Left forelimb (tissue), 1 donor: ENCODE measurements around the gene SLC25A33.
"Not testable (repeated sequence)": the region's sequence is repeated elsewhere in the genome, so short reads cannot be mapped to it uniquely, and the experiment has no call there.

Experiments
- DNase-seq: peaks from one replicate; pipeline ENCODE4 v3.0.0-alpha.2; 2018; ENCODE audit warnings: low spot score

The SLC25A33 gene

DNA sequence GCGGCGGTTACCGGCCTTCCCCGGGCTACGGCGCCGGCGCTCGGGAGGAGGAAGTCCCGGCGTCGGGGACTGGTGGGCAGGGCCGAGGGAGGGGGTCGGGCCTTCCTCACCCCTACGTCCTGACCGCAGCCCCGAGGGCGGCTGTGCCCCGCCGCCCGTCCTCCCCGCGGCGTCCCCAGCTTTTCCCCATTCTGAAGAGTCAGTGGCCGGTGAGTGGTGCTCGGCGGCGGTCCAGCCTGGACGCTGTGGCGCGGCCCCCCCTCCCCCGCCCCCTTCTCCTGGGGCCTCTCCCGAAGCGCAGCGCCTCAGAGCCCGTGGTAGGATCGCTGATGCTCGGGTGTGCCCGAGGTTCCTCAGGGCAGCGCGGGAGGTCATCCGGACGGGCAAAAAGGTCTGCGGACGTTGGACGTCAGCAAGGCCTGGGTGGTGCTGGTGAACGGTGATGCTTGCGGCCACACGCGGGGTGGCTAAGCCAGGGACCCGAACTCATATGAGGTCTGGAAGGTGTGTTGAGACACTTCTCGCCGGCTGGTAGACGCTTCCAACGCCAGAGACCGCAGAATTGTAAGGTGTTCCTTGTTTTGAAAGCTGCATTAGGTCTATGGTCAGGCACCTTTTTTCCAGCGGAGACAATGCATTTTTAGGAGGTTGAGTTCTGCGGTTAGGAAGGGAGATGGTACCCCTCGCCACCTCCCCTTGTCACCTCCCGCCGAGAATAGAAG, 725 bp downstream of the SLC25A33 start:
- DNase-seq = peak; percentile 77

DNA sequence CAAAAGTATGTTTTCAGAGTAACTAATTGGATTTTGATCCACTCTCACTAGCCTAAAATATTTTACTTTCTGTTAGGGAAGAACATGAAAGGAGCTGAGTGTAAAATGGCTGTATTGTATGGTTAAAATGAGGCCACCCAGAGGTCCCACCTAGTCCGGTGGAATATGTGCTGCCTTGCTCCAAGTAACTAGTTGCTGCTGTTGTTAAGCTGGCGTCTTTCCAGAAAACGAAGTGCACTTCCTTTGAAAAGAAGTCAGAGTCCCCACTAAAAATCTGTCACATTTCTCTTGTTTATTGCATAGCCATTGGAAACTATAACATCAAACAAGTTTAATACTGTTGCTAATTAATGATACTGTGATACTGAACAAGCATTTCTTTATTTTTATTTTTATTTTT, 3.2 kb downstream of the SLC25A33 start:
- DNase-seq = no peak

DNA sequence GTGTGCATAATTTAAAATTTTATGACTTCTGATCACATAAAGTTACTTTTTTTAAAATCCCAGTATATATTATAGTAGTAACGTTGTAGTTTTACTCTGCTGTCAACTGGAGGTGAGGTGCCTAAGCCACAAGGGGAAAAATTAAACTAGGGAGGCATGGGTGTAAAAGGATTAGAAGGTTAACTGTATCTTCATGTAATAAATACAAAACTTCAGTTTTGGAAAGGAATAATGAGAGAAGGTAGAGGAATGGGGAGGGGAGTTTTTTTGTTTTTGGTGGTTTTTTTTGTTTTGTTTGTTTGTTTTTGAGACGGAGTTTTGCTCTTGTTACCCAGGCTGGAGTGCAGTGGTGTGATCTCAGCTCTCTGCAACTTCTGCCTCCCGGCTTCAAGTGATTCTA, 5.7 kb downstream of the SLC25A33 start:
- no peak for DNase-seq

DNA sequence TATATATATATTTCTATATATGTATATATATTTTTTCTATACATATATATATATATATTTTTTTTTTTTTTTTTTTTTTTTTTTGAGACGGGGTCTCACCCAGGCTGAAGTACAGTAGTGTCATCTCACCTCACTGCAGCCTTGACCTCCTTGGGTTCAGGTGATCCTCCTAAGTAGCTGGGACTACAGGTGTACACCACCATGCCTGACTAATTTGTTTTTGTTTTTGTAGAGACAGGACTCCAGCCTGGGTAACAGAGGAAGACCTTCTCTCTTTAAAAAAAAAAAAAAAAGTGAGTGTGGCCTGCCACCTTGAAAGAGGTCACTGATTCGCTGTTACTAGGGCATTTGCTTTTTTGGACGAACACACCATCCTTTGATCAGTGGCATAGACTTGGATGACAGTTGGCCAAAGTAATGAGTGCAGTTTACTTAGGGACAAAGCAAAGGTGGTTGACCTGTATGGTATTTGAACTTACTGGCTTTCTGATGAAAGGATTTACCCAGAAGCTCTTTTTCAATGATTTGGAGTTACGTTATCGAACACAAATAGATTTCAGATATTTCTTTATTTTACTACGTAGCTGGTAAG, 10.8 kb downstream of the SLC25A33 start:
- DNase-seq = no peak

DNA sequence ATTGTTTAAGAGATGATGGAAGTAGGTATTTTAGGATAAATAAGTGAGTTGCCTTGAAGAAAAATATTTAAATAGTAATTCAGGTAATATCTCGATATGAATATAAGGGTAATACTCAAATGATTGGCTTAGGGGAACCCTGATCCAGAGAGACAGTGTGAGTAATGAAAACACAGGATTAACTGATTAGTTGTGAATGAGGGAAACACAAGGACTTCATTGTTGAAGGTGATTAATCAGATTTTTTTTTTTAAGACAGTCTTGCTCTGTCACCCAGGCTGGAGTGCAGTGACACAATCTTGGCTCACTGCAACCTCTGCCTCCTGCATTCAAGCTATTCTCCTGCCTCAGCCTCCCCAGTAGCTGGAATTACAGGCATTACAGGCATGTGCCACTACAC, 12.7 kb downstream of the SLC25A33 start:
- no peak for DNase-seq

DNA sequence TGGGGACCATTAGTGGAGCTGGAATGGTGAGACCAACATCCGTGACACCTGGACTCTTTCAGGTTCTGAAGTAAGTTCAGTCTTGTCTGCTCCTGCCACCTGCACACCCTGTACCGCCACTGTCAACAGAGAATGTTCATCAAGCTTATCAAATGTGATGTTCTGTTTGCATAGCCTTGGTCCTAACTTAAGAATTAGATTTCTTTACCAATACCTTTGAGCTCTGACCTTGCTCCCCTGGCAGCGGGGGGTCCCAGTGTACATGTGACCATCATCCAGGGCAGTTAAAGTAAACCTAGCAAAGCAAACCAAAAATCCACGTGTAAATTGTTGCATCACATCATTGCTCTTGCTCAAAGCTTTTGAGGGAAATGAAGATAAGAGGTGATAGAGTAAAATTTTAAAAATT, 14.5 kb downstream of the SLC25A33 start:
- no peak for DNase-seq

DNA sequence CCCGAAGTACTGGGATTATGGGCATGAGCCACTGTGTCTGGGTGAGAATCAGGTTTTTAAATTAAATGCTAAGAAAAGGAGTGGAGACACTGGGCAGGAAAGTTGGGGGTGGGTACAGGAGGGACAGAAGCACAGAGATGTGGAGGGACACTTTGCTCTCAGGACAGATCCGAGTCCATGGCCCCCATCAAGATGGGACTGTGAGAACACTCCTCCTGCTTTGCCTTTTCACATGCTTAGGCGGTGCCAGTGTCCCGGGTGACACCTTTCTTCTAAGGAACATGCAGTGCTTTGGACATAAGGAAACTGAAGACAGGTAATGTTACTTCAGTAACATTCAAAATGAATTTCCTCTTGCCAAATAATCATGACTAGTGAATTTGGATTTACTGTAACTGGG, 16.7 kb downstream of the SLC25A33 start:
- no peak for DNase-seq

DNA sequence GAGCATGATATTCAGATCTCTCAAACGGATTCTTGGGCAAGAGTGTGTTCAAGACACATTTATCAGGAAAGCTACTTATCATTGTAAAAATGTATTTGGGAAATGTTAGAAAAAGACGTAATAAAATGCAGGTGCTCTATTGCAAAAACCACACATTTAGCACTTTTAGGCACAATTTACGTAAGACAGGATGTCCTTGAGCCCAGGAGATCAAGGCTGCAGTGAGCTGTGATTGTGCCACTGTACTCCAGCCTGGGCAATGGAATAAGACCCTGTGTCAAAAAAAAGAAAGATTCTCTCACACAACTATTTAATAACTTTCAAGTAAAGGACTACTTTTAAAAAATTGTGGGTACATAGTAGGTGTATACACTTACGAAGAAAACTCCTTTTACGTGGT, 18.4 kb downstream of the SLC25A33 start:
- no peak for DNase-seq

DNA sequence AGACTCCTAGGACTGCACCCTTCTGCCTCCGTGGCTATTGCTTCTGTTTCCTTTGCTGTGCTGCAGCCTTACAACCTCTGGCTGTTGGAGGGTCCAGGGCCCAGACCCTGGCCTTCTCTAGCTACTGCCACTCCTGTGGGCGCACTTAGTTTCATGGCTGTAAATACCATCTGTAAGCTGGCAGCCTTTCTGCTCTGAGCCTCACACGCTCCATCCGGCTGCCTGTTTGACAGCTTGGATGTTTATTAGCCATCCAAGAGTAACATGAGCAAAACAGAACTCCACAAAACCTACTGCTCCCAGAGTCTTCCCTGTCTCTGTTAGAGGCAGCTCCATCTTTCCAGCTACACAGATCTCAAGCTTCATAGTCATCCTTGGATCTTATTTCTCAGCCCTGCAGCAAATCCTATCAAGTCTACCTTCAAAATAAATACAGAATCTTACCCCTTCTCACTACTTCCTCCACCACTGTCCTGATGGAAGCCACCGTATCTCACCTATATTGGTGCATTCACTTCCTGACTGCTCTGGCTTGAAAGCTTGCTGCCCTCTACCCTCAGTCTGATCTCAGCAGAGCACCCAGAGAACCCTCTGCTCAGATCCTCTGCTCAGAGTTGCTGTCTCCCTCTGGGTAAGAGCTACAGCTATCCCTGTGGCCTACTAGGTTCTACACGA, 19.1 kb downstream of the SLC25A33 start:
- DNase-seq = no peak

DNA sequence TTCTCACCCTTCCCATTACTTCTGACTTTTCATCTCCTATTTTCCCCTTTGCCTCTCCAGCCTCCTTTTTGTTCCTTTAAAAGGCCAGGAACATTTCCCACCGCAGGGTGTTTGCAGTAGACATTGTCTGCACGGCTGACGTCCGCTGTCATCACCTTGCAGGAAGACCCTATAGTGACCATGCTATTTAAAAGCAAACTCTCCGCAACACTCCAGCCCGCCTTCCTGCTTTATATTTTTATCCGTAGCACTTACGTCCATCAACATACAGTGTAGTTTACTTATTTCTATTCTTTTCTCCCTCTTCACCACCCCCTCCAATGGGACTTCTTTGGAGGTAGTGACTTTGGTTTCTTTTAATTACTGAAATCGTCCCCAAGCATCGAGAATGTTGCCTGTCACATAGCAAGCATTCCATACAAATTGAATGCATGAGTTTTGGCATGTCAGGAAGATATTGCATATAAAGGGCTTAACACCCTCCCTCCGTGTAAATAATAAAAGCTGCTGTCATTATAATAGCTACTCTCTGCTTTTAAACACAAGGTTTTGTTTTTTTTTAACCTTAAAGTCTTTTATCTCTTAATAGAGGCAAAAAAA, 19.8 kb downstream of the SLC25A33 start:
- no peak for DNase-seq

DNA sequence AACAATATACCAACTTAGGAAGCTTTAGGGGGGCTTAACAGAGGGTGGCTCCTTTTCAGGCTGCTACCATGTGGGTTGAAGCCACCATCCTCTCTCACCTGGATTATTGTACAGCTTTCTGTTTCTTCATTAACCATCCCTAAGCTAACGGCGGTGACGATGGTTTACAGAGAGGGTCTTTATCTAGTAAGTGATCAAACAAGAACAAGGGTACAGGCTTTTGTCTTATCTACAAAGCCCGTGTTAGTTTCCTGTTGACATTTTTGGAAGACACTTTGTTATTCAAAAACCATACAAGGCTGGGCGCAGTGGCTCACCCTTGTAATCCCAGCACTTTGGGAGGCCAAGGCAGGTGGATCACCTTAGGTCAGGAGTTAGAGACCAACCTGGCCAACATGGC, 20.4 kb downstream of the SLC25A33 start:
- DNase-seq = no peak

DNA sequence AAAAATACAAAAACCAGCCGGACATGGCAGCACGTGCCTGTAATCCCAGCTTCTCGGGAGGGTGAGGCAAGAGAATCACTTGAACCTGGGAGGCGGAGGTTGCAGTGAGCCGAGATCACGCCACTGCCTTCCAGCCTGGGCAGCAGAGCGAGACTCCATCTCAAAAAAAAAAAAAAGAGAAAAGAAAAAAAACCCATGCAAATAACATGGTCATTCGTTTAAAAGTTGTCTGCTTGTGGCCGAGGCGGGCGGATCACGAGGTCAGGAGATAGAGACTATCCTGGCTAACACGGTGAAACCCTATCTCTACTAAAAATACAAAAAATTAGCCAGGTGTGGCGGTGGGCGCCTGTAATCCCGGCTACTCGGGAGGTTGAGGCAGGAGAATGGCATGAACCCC, 20.8 kb downstream of the SLC25A33 start:
- DNase-seq = not testable (repeated sequence)

DNA sequence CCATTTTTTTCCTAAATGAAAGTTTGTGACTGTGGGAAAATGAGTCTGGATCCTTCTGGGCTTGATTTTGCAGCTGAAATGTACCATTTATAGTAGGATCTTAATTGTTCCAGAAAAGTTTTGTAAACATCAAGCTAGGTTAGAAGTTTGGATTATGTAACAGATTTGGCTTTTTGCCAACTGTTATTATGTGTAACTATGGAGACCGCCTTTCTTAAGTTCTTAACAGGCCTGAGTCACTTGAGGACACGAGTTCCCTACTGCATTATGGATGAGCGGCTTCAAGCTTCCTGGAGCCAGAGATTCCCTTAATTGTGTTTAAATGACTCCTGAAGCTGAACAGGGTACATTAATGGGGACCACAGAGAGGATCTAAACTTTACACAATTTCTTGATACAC, 22.2 kb downstream of the SLC25A33 start:
- DNase-seq = no peak

DNA sequence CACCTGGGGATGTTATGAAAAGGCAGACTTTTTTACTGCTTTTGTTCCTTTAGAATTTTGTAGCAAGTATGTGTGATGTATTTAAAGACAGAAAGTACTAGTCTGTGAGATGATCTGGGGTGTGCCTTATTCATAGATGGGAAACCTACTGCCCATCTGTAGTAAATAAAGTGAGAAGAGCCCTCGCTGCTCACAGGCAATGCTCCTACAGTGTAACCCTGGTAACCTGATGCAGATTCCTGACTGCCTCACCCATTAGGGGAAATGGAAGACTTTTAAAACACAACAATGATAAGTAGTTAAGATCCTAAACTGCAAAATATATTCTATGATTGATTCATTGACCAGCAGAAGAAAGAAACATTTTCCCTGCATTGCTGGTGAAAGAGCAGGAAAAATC, 30.0 kb downstream of the SLC25A33 start:
- DNase-seq = no peak

DNA sequence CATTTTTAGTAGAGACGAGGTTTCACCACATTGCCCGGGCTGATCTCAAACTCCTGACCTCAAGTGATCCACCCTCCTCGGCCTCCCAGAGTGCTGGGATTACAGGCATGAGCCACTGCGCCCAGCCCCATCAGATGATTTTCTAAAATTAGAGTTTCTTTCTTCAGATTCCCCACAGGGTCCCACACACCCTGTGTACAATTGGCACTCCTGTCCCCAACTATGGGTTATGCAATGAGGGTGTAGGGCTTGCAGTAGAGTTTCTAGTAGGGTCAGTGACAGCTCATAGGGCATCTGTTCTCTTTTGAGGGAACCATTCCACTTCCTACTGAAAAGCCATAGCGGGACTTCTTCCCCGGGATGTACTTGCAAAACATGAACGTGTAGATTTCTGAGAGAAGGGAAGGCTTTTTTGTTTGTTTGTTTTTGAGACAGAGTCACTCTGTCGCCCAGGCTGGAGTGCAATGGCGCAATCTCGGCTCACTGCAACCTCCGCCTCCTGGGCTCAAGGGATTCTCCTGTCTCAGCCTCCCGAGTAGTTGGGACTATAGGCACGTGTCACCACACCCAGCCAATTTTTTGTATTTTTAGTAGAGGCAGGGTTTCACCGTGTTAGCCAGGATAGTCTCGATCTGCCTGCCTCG, 31.7 kb downstream of the SLC25A33 start:
- not testable (repeated sequence) for DNase-seq

DNA sequence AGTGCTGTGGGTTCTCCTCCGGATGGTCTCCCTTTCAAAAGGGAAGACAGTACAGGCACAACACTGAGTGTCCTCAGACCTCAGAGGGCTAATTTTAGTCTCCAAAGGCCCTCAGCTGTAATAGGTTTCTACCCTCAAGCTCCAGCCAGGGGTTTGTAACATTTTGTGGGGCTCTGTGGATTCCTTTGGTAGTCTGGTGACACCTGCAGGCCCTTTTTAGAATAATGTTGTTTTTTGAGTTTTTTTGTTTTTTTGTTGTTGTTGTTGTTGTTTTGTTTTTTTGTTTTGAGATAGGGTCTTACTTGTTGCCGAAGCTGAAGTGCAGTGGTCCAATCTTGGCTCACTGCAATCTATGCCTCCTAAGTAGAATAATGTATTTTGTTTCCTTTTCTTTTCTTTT, 34.5 kb downstream of the SLC25A33 start:
- DNase-seq = no peak

DNA sequence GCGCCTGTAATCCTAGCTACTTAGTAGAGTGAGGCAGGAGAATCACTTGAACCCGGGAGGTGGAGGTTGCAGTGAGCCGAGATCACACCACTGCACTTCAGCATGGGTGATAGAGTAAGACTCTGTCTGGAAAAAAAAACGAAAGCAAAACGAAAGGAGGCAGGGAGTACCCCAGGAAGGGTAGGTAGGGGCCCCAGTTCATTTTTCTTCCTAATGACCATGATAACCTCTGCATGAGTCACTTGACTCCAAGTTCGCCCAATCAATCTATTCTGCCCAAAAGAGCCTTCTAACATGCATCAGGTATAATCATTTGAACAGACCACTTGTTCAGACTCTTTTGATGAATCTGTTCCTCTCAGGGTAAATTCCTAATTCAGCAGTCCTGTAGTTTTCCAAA, 36.2 kb downstream of the SLC25A33 start:
- DNase-seq = no peak

DNA sequence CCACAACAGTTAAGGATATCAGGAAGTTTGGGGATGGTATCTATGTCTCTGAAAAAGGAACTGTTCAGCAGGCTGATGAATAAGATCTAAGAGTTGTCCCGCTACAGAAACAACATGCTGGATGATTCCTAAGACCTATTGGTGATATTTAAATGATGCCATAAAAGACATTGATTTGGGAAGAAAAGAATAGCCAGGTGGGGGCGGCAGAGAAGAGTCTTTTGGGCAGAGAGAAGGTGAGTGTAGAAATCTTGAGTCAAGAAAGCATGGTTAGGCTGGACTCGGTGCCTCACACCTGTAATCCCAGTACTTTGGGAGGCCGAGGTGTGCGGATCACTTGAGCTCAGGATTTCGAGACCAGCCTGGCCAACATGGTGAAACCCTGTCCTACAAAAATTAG, 37.6 kb downstream of the SLC25A33 start:
- no peak for DNase-seq

DNA sequence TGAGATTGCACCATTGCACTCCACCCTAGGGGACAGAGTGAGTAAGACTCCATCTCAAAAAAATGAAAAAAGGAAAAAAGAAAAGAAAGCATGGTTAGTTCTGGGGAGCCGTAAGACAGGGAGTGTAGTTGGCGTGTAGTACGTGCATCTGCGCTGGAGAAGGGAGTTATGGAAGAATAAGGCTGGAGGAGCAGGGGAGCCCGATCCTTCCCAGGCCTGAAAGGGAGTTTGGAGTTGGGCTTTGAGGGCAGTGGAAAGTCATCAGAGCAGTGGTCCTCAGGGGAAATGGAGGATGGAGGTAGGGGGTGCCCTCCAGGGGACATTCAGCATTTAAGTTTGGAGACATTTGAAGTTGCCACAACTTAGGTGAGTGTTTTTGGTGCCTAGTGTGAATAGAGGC, 38.2 kb downstream of the SLC25A33 start:
- DNase-seq = no peak

DNA sequence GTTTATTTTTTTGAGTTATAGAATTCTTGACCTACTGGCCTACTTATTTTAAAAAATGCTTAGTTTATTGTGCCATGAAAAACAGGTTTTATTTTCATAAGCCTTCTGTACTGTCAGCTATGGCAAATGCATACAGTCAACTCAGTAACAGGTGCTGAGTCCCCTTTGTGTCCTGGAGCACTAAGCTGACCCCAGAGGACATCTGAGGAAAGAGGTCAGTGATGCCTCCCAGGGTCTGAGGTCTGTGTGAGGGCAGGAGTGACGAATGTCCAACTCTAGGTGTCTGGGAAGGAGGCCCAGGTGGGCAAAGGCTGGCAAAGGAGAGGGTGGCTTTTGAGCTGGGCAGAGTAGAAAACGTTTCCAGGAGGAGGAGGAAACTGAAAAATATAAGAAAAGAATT, 41.7 kb downstream of the SLC25A33 start:
- no peak for DNase-seq

DNA sequence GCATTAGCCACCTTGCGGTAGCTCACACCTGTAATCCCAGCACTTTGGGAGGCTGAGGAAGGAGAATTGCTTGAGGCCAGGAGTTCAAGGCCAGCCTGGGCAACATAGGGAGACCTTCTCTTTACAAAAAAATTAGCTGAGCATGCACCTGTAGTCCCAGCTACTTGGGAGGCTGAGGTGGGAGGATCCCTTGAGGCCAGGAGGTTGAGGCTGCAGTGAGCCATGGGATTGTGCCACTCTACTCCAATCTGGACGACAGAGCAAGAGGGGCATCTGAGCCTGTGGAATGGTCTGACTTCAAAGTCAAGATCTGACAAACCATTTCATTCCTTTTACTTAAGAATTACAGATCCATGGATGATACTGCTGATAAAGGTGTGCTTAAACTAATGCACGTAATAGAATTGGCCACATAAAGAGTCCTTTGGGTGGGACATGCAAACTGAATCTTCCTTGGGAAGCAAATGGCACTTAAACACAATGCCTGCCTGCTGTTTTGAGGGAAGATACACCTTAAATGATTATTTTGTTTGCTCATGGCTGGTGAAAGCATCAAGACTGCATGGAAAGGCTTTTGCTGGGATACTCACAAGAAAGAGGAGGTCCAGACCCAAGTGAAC, 47.0 kb downstream of the SLC25A33 start:
- no peak for DNase-seq

DNA sequence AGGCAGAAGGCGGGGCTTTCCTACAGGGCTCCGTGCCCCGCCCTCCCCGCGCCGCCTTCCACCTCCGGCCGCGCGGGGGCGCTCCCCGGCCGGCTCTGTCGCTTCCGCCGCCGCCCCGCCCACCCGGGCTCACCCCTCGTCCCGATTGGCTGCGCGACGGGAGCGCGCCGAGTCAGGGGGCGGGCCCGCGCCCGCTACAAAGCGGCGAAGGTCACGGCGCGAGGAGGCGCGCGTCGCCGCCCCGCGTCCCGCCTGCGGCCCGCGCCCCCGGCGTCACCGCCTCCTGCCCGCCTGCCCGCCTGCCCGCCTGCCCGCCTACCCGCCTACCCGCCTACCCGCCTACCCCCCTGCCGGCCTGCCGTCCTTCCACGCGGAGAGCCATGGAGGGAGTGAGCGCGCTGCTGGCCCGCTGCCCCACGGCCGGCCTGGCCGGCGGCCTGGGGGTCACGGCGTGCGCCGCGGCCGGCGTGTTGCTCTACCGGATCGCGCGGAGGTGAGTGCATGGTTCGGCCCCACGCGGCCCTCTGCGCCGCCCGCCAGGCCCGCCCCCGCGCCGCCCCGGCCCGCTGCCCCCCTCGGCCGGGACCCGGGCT, 49.4 kb downstream of the SLC25A33 start, which contains the start of gene TMEM201:
TMEM201 (plus strand) TSS at position 361 of the 593 bp plus-strand sequence; CDS start at position 381, 20 bp downstream.
- peak; percentile 97 for DNase-seq
